ENCODE results near the gene ARL14EP. TPM values are rescaled to one million over a fixed set of nuclear protein-coding genes. Genes with fewer than 3 reads are reported as not detected.

The ARL14EP gene
- total RNA-seq, 4 donors from 2014 or later, result 17.5 to 29.1 (median 21.1) TPM

- Histone ChIP-seq H3K27ac (replicated peaks in 1 of 4) (no peak overlapping the region), H3K4me1 (no peaks in the 10 kb centered on the region), H3K9me3 (no peaks in the 10 kb centered on the region), H3K4me3 (no peak overlapping the region), H3K27me3 (no peaks in the 10 kb centered on the region), H3K36me3 (peaks cover 0 to under 1% (median 0%) of the 10 kb centered on the region in 4 donors)
- intact Hi-C loops (cut with DNase I), result loop anchor here (5.0 kb wide), 2 partner anchors 306 to 511 kb away; no protein-coding TSS in a partner anchor
- TF ChIP-seq POLR2A (IDR thresholded peaks at IDR 0.05; ENCODE audit: low read depth) (no peak), CTCF (IDR thresholded peaks at IDR 0.05) (peak; percentile 49 to 63 (median 62)), EP300 (IDR thresholded peaks at IDR 0.05) (no peak), POLR2AphosphoS5 (IDR thresholded peaks at IDR 0.05) (no peak)
- WGBS, result 7% methylated on average over 5 of the region's 5 CpGs
- no peak for DNase-seq (ENCODE audit: extremely low spot score)
These were observed 23.3 kb downstream of the ARL14EP start for GRCh38 chr11:30346068-30346688.

- no peaks in the 10 kb centered on the region for H3K27me3 ChIP-seq
- H3K9me3 ChIP-seq, result no peaks in the 10 kb centered on the region
- H3K27ac ChIP-seq (replicated peaks in 1 of 4), result no peak overlapping the region
- no peak for TF ChIP-seq POLR2AphosphoS5 (IDR thresholded peaks at IDR 0.05)
- TF ChIP-seq POLR2A (IDR thresholded peaks at IDR 0.05; ENCODE audit: low read depth), result no peak
- TF ChIP-seq CTCF (IDR thresholded peaks at IDR 0.05), result no peak
- no peak for TF ChIP-seq EP300 (IDR thresholded peaks at IDR 0.05)
- H3K4me3 ChIP-seq, result no peak overlapping the region
- no peaks in the 10 kb centered on the region for H3K4me1 ChIP-seq
- DNase-seq (ENCODE audit: extremely low spot score), result no peak
- H3K36me3 ChIP-seq, result no peaks in the 10 kb centered on the region
- intact Hi-C loops (cut with DNase I), result loop anchor here (5.0 kb wide), 2 partner anchors 304 to 509 kb away; no protein-coding TSS in a partner anchor
These were observed 25.1 kb downstream of the ARL14EP start for GRCh38 chr11:30348035-30348434.

- H3K27me3 ChIP-seq, result no peaks in the 10 kb centered on the region
- no peaks in the 10 kb centered on the region for H3K4me1 ChIP-seq
- no peaks in the 10 kb centered on the region for H3K9me3 ChIP-seq
- intact Hi-C loops (cut with DNase I), result loop anchor here (5.0 to 10.0 kb wide), 3 partner anchors 235 to 507 kb away; partner anchors contain the start of gene MPPED2
- no peak for TF ChIP-seq POLR2A (IDR thresholded peaks at IDR 0.05; ENCODE audit: low read depth)
- no peak for TF ChIP-seq POLR2AphosphoS5 (IDR thresholded peaks at IDR 0.05)
- TF ChIP-seq CTCF (IDR thresholded peaks at IDR 0.05), result no peak
- no peak for TF ChIP-seq EP300 (IDR thresholded peaks at IDR 0.05)
- 94% methylated on average over 3 of the region's 3 CpGs for WGBS
- no peak overlapping the region for H3K27ac ChIP-seq (replicated peaks in 1 of 4)
- H3K4me3 ChIP-seq, result no peak overlapping the region
- no peaks in the 10 kb centered on the region for H3K36me3 ChIP-seq
- no peak for DNase-seq (ENCODE audit: extremely low spot score)
These were observed 27.0 kb downstream of the ARL14EP start for GRCh38 chr11:30349885-30350284.

- H3K9me3 ChIP-seq, result no peaks in the 10 kb centered on the region
- no peaks in the 10 kb centered on the region for H3K27me3 ChIP-seq
- no peak overlapping the region for H3K4me3 ChIP-seq
- no peak overlapping the region for H3K27ac ChIP-seq (replicated peaks in 1 of 4)
- no peaks in the 10 kb centered on the region for H3K4me1 ChIP-seq
- intact Hi-C loops (cut with DNase I), result loop anchor here (10.0 kb wide), 1 partner anchor 234 kb away; the partner anchor contains the start of gene MPPED2
- WGBS, result 85% methylated on average over 3 of the region's 3 CpGs
- H3K36me3 ChIP-seq, result no peaks in the 10 kb centered on the region
- DNase-seq (ENCODE audit: extremely low spot score), result no peak
- TF ChIP-seq CTCF (IDR thresholded peaks at IDR 0.05) (no peak), POLR2AphosphoS5 (IDR thresholded peaks at IDR 0.05) (no peak), POLR2A (IDR thresholded peaks at IDR 0.05; ENCODE audit: low read depth) (no peak), EP300 (IDR thresholded peaks at IDR 0.05) (no peak)
These were observed 27.5 kb downstream of the ARL14EP start for GRCh38 chr11:30350384-30350783.
